Testis (tissue), 3 donors: Measurements from ENCODE around the gene DOK6. TPM values are rescaled to one million over a fixed set of nuclear protein-coding genes. Genes with fewer than 3 reads are reported as not detected.

ENCODE experiments used
- DNase-seq: peaks from one replicate; pipeline ENCODE4 v3.0.0-alpha.2; 2019
- H3K27ac ChIP-seq, 2 donors: fragments of 200-600 bp; sonication (generic); one replicate each; pipeline ENCODE4 v1.5.1; 2019
- H3K27me3 ChIP-seq: fragments of 200-600 bp; sonication (generic); one replicate; pipeline ENCODE4 v1.5.1; 2019
- H3K36me3 ChIP-seq: fragments of 200-600 bp; sonication (generic); one replicate; pipeline ENCODE4 v1.5.1; 2017; ENCODE audit warnings: low read depth; ENCODE audit errors: missing control alignments
- H3K4me1 ChIP-seq: fragments of 200-600 bp; sonication (generic); one replicate; pipeline ENCODE4 v1.5.1; 2019
- H3K4me3 ChIP-seq, 2 donors: fragments of 200-600 bp; sonication (generic); one replicate each; pipeline ENCODE4 v1.5.1; 2017 to 2019
- H3K9me3 ChIP-seq: fragments of 200-600 bp; sonication (generic); one replicate; pipeline ENCODE4 v1.5.1; 2017
- CTCF ChIP-seq, 3 experiments: fragments of 450-650 bp in 2 of 3; fragments of 200-600 bp in 1 of 3; sonication (generic) in 1 of 3; IDR thresholded peaks; one replicate each; pipeline ENCODE4 v1.5.1; 2016 to 2019; ENCODE audit warnings: antibody characterized with exemption in 3 of 3, mild to moderate bottlenecking in 2 of 3, moderate library complexity in 1 of 3
- POLR2A ChIP-seq: fragments of 450-650 bp; IDR thresholded peaks from one replicate; pipeline ENCODE4 v1.6.1; 2017; ENCODE audit warnings: antibody characterized with exemption, mild to moderate bottlenecking, moderate library complexity
- WGBS, 2 donors: methylation state at CpG; one replicate each; pipeline ENCODE4 v1.1.5; 2018; 5-methylcytosine and 5-hydroxymethylcytosine counted together
- intact Hi-C: fragments of 100-400 bp; cut with DNase I; formaldehyde crosslinking; loops from one replicate; pipeline ENCODE4 v1.15.1; 2023; ENCODE audit warnings: low total_unique reads
- polyA plus RNA-seq: library from polyadenylated mRNA; stranded (reverse); fragments of 350-450 nt; fragmentation: Illumina TruSeq; extraction: RNeasy Lipid Tissue Mini Kit (QIAGEN cat#74804); gene quantifications from one replicate; pipeline ENCODE4 v1.2.3, GENCODE V29; 2014; ENCODE audit warnings: low read depth, low replicate concordance; ENCODE audit not compliant: insufficient read depth
- total RNA-seq, 2 donors: library from RNA; depleted of rRNA; stranded (reverse); fragments of >200 nt; gene quantifications; one replicate each; pipeline ENCODE4 v1.2.3, GENCODE V29; 2016

The DOK6 gene
- total and polyA plus RNA-seq, 3 donors from 2014 or later, result 0.71 to 11.1 (median 8.5) TPM

DNA sequence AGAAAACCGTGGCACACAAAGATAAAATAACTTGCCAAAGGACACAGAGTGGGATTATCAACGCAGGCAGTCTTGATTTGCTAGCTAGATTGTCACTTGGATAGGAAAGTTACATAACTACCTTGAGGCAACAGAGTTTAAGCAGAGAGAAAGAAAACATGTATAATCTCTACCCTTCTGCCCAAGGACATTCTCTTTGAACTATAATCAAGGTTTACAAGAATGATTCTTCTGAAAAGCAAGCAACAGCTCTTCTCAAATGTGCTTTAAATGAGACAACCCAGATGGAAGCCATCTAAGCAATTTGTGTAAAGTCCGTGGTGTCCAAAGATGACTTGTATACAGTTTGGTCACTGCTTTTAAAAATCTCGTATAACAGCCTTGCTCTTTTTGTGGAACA, 369.6 kb downstream of the DOK6 start:
- Histone ChIP-seq H3K4me1 (no peaks in the 10 kb centered on the region), H3K9me3 (no peaks in the 10 kb centered on the region), H3K27me3 (no peaks in the 10 kb centered on the region), H3K27ac (no peak overlapping the region), H3K4me3 (no peak overlapping the region), H3K36me3 (no peaks in the 10 kb centered on the region)
- no peak for DNase-seq
- intact Hi-C loops, result no loop called here
- 64 to 65% methylated on average over 4 of the region's 4 CpGs for WGBS, 2 donors
- TF ChIP-seq POLR2A (no peak), CTCF (IDR thresholded peaks at IDR 0.05) (no peak)

GRCh38 chr18:69774831-69775230, 374.1 kb downstream of the DOK6 start:
- Histone ChIP-seq H3K27ac (no peak overlapping the region), H3K36me3 (no peaks in the 10 kb centered on the region), H3K27me3 (no peaks in the 10 kb centered on the region), H3K9me3 (no peaks in the 10 kb centered on the region), H3K4me1 (no peaks in the 10 kb centered on the region), H3K4me3 (no peak overlapping the region)
- intact Hi-C loops, result no loop called here
- TF ChIP-seq CTCF (IDR thresholded peaks at IDR 0.05), result no peak
- TF ChIP-seq POLR2A, result no peak
- no peak for DNase-seq
- WGBS, 2 donors, result 44 to 55% methylated on average over 3 of the region's 3 CpGs

DNA sequence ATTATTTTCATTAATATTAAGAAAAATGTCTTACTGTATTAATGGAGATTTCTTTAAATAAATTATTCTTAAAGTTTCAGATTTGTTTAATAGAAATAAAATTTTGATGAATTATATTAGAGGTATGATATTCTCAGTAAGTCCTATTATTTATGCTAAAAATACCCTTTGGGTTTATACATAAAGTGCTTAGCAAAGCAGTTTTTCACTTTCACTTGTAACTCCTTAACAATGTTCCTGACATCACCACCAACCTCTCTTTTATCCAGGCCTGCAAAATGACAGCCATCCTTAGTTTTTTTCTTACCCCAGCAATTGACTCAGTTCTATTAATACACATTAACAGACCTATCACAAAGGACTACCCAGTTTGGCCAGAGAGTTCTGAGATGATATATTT, 376.6 kb downstream of the DOK6 start:
- no peaks in the 10 kb centered on the region for H3K4me1 ChIP-seq
- TF ChIP-seq CTCF (IDR thresholded peaks at IDR 0.05) (no peak), POLR2A (no peak)
- no peaks in the 10 kb centered on the region for H3K9me3 ChIP-seq
- no peak overlapping the region for H3K27ac ChIP-seq
- no peak overlapping the region for H3K4me3 ChIP-seq
- H3K27me3 ChIP-seq, result no peaks in the 10 kb centered on the region
- intact Hi-C loops, result no loop called here
- H3K36me3 ChIP-seq, result no peaks in the 10 kb centered on the region
- DNase-seq, result no peak

DNA sequence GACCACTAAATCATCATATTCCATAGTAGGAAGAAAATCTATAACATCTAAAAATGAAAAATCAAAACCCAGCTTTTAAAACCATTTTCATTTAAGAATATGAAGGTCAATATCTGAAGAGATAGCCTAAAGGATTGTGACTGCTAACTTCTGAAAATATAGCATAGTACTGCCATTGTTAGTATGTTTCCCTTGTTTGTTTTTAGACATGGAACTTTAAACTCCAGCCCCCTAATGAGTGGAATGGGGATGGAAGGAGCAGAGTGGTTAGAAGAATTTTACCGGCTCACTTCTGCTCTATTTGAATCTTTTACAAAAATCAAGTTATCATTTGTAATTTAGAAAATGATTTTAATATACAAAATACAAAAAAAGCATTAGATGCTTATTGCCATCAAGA, 378.0 kb downstream of the DOK6 start:
- H3K27ac ChIP-seq, result no peak overlapping the region
- no peaks in the 10 kb centered on the region for H3K27me3 ChIP-seq
- H3K4me3 ChIP-seq, result no peak overlapping the region
- no peaks in the 10 kb centered on the region for H3K9me3 ChIP-seq
- no peak for TF ChIP-seq POLR2A
- TF ChIP-seq CTCF (IDR thresholded peaks at IDR 0.05), result no peak
- intact Hi-C loops, result no loop called here
- H3K4me1 ChIP-seq, result no peaks in the 10 kb centered on the region
- 83 to 86% methylated on average over 1 of the region's 1 CpG for WGBS, 2 donors
- H3K36me3 ChIP-seq, result no peaks in the 10 kb centered on the region
- DNase-seq, result no peak

GRCh38 chr18:69780851-69781250, 380.2 kb downstream of the DOK6 start:
- TF ChIP-seq CTCF (IDR thresholded peaks at IDR 0.05) (no peak), POLR2A (no peak)
- intact Hi-C loops, result no loop called here
- 88% methylated on average over 3 of the region's 3 CpGs for WGBS, 2 donors

More at GRCh38 chr18:69780851-69781250, 380.2 kb downstream of the DOK6 start:
- no peaks in the 10 kb centered on the region for H3K9me3 ChIP-seq
- H3K4me3 ChIP-seq, result no peak overlapping the region
- H3K4me1 ChIP-seq, result no peaks in the 10 kb centered on the region
- no peaks in the 10 kb centered on the region for H3K36me3 ChIP-seq
- no peak overlapping the region for H3K27ac ChIP-seq
- H3K27me3 ChIP-seq, result no peaks in the 10 kb centered on the region
- DNase-seq, result no peak
